ENCODE measurements around the gene IFT27. TPM values are rescaled to one million over a fixed set of nuclear protein-coding genes. Genes with fewer than 3 reads are reported as not detected.

IFT27 gene
- total RNA-seq, 4 donors from 2014 or later = 16.3 to 27.6 (median 18.4) TPM

DNA sequence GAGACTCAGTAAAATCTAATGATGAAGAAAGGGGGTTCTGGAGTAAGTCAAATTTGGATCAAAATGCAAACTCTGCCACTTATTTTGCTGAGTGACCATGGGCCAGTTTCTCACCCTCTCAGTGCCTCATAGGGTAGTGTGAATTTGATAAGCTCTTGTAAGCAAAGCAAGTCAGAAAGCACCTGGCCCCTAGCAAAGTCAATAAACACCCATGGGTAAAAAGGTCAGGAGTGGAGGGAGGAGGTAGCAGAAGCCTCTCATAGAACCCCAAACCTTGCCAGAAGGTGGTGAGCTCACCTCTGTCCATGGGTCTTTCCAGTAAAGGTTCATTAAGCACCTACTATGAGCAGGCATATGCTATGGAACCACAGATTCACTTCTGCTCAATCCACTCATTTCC is 53.9 kb downstream of the IFT27 start:
- Histone ChIP-seq H3K4me3 (no peak overlapping the region), H3K4me1 (no peaks in the 10 kb centered on the region), H3K36me3 (no peaks in the 10 kb centered on the region), H3K27me3 (peaks cover 91% of the 10 kb centered on the region), H3K9me3 (no peaks in the 10 kb centered on the region), H3K27ac (no peak overlapping the region)
- ATAC-seq = no peak
- TF ChIP-seq POLR2A (IDR thresholded peaks at IDR 0.05) (no peak), POLR2AphosphoS5 (IDR thresholded peaks at IDR 0.05) (no peak), EP300 (IDR thresholded peaks at IDR 0.05) (no peak)
- TF ChIP-seq, protein P1, sequence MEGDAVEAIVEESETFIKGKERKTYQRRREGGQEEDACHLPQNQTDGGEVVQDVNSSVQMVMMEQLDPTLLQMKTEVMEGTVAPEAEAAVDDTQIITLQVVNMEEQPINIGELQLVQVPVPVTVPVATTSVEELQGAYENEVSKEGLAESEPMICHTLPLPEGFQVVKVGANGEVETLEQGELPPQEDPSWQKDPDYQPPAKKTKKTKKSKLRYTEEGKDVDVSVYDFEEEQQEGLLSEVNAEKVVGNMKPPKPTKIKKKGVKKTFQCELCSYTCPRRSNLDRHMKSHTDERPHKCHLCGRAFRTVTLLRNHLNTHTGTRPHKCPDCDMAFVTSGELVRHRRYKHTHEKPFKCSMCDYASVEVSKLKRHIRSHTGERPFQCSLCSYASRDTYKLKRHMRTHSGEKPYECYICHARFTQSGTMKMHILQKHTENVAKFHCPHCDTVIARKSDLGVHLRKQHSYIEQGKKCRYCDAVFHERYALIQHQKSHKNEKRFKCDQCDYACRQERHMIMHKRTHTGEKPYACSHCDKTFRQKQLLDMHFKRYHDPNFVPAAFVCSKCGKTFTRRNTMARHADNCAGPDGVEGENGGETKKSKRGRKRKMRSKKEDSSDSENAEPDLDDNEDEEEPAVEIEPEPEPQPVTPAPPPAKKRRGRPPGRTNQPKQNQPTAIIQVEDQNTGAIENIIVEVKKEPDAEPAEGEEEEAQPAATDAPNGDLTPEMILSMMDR (IDR thresholded peaks at IDR 0.05) = no peak

DNA sequence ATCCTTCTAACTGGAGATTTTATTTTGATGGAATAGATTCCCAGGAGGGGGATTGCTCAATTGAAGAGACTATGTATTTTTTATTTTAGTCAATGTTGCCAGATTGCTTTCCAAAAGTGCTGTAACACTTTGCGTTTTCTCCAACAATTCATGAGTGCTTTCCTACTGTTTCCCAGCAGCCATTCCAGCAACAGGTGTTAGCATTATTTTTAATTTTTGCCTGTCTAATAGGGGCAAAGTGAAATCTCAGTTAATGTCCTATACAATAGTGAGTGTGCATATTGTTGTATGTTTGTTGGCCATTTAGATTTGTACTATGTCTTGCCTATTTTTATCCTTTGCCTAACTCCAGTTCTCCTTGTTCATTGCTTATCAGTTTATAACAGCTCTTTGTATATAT is 60.3 kb downstream of the IFT27 start:
- Histone ChIP-seq H3K27me3 (peaks cover 64% of the 10 kb centered on the region), H3K9me3 (no peaks in the 10 kb centered on the region), H3K27ac (no peak overlapping the region), H3K4me1 (no peaks in the 10 kb centered on the region), H3K36me3 (no peaks in the 10 kb centered on the region), H3K4me3 (no peak overlapping the region)
- no peak for ATAC-seq
- 90 to 100% methylated on average over 1 of the region's 1 CpG for WGBS, 2 donors (ENCODE audit: low coverage in 1 of 2)
- no peak for TF ChIP-seq POLR2AphosphoS5 (IDR thresholded peaks at IDR 0.05)
- TF ChIP-seq, protein P1 (IDR thresholded peaks at IDR 0.05) = no peak
- TF ChIP-seq POLR2A (IDR thresholded peaks at IDR 0.05) = no peak
- TF ChIP-seq EP300 (IDR thresholded peaks at IDR 0.05) = no peak

- H3K27me3 ChIP-seq = peaks cover 62% of the 10 kb centered on the region
- WGBS, 2 donors (ENCODE audit: low coverage in 1 of 2) = 60 to 91% methylated on average over 2 of the region's 2 CpGs
- H3K27ac ChIP-seq = no peak overlapping the region
- no peaks in the 10 kb centered on the region for H3K36me3 ChIP-seq
- no peaks in the 10 kb centered on the region for H3K4me1 ChIP-seq
- H3K4me3 ChIP-seq = no peak overlapping the region
- no peak for ATAC-seq
- no peaks in the 10 kb centered on the region for H3K9me3 ChIP-seq
- TF ChIP-seq POLR2AphosphoS5 (IDR thresholded peaks at IDR 0.05) = no peak
- TF ChIP-seq POLR2A (IDR thresholded peaks at IDR 0.05) = no peak
- TF ChIP-seq EP300 (IDR thresholded peaks at IDR 0.05) = no peak
- TF ChIP-seq, protein P1 (IDR thresholded peaks at IDR 0.05) = no peak
These were observed 61.8 kb downstream of the IFT27 start for GRCh38 chr22:36714110-36714509.

DNA sequence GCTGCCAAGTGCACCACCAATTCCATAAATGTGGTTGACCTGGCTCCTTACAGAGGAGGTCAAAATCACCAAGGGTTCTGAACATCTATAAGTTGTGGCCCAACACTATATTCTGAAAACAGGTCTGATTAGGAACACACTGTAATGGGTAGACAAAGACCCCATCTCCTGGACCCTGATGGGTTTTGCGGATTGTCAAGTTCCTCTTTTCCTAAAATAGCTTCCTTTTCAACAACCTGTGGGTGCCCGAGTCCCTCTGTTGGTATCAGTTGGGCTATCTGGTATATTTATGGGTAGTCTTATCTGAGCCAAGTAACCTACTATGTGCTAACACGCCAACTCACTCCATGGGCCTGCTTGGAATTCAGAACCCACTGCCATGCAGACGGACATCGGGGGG is 62.5 kb downstream of the IFT27 start:
- WGBS, 2 donors (ENCODE audit: low coverage in 1 of 2) = 79 to 83% methylated on average over 2 of the region's 5 CpGs
- H3K4me3 ChIP-seq = no peak overlapping the region
- H3K4me1 ChIP-seq = no peaks in the 10 kb centered on the region
- no peak overlapping the region for H3K27ac ChIP-seq
- no peaks in the 10 kb centered on the region for H3K9me3 ChIP-seq
- no peak for ATAC-seq
- no peak for TF ChIP-seq EP300 (IDR thresholded peaks at IDR 0.05)
- TF ChIP-seq POLR2AphosphoS5 (IDR thresholded peaks at IDR 0.05) = no peak
- TF ChIP-seq, protein P1 (IDR thresholded peaks at IDR 0.05) = no peak
- TF ChIP-seq POLR2A (IDR thresholded peaks at IDR 0.05) = no peak
- no peaks in the 10 kb centered on the region for H3K36me3 ChIP-seq
- peaks cover 67% of the 10 kb centered on the region for H3K27me3 ChIP-seq

Other genes starting within 250 kb of the IFT27 start
- gene EIF3D, start 247.0 kb downstream of the IFT27 start, total RNA-seq = 100 to 1,000 TPM; 244 to 309 (median 271) TPM
- gene CACNG2, start 72.4 kb downstream of the IFT27 start, total RNA-seq = not detected
- gene PVALB, start 40.9 kb upstream of the IFT27 start, total RNA-seq = not detected
- 10 to 100 TPM in 2 of 4 donors, 1 to 10 TPM in 2; 5.4 to 20.5 (median 10.6) TPM for gene NCF4, start 84.9 kb upstream of the IFT27 start, total RNA-seq
- gene CSF2RB, start 137.5 kb upstream of the IFT27 start, total RNA-seq = 10 to 100 TPM in 1 of 4 donors, 1 to 10 TPM in 3; 1.4 to 12.0 (median 4.0) TPM
- gene TST, start 243.3 kb upstream of the IFT27 start, total RNA-seq = 10 to 100 TPM; 19.1 to 38.7 (median 31.7) TPM
- gene MPST, start 243.6 kb upstream of the IFT27 start, total RNA-seq = 100 to 1,000 TPM; 102 to 144 (median 113) TPM

All from gastroesophageal sphincter (tissue), 4 donors.